ENCODE data around the gene USP53.
"Not testable (repeated sequence)": the region's sequence is repeated elsewhere in the genome, so short reads cannot be mapped to it uniquely, and the experiment has no call there.

DNA sequence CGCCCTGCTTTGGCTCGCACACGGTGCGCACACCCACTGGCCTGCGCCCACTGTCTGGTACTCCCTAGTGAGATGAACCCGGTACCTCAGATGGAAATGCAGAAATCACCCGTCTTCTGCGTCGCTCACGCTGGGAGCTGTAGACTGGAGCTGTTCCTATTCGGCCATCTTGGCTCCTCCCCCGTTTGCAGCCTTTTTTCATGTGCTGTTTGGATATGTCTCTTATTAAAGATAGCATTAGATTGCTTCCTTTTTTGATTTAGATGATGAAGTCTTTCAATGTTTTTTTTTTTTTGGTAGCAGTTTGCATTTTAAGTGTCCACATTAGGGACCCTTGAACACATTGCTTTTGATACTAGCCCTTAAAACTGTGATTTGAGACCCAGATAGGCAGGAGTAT, 67.4 kb downstream of the USP53 start:
- TF ChIP-seq, protein P1, sequence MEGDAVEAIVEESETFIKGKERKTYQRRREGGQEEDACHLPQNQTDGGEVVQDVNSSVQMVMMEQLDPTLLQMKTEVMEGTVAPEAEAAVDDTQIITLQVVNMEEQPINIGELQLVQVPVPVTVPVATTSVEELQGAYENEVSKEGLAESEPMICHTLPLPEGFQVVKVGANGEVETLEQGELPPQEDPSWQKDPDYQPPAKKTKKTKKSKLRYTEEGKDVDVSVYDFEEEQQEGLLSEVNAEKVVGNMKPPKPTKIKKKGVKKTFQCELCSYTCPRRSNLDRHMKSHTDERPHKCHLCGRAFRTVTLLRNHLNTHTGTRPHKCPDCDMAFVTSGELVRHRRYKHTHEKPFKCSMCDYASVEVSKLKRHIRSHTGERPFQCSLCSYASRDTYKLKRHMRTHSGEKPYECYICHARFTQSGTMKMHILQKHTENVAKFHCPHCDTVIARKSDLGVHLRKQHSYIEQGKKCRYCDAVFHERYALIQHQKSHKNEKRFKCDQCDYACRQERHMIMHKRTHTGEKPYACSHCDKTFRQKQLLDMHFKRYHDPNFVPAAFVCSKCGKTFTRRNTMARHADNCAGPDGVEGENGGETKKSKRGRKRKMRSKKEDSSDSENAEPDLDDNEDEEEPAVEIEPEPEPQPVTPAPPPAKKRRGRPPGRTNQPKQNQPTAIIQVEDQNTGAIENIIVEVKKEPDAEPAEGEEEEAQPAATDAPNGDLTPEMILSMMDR (IDR thresholded peaks at IDR 0.05) = not testable (repeated sequence)
- TF ChIP-seq POLR2AphosphoS5 (IDR thresholded peaks at IDR 0.05) = not testable (repeated sequence)
